Uterus (tissue), 2 donors: ENCODE measurements around the gene PNKD.

Source experiments
- CTCF ChIP-seq, 4 experiments: fragments of 200-600 bp in 2 of 4; fragments of 450-650 bp in 2 of 4; sonication (generic) in 2 of 4; IDR thresholded peaks; one replicate each; pipeline ENCODE4 v1.5.1; 2016 to 2019; ENCODE audit warnings: antibody characterized with exemption in 4 of 4, mild to moderate bottlenecking in 2 of 4, moderate library complexity in 1 of 4
- POLR2A ChIP-seq, 2 donors: fragments of 450-650 bp; IDR thresholded peaks; one replicate each; pipeline ENCODE4 v1.6.1; 2016; ENCODE audit warnings: antibody characterized with exemption in 2 of 2, mild to moderate bottlenecking in 1 of 2, moderate library complexity in 1 of 2

GRCh38 chr2:218320704-218321336 is 50.5 kb downstream of the PNKD start:
- TF ChIP-seq CTCF (IDR thresholded peaks at IDR 0.05), result no peak
- no peak for TF ChIP-seq POLR2A (IDR thresholded peaks at IDR 0.05)
